SK-N-SH (cell line): Measurements from ENCODE around the gene CPLX1. TPM values are rescaled to one million over a fixed set of nuclear protein-coding genes. Genes with fewer than 3 reads are reported as not detected.

Experiments
- CTCF ChIA-PET: fragments of 300-600, 350-600 bp; formaldehyde crosslinking; extraction: SDS; loops from one replicate; lab custom pipeline; 2021; lab: Yijun Ruan, JAX
- POLR2A ChIA-PET: fragments of 350-600 bp; sonication (Branson Sonifier 250); formaldehyde crosslinking; extraction: SDS; loops from one replicate; lab custom pipeline; 2020; ENCODE audit warnings: antibody characterized with exemption, inconsistent platforms; lab: Yijun Ruan, JAX
- DNase-seq: peaks from one replicate; pipeline ENCODE4 v3.0.0; 2012
- H2AFZ ChIP-seq: fragments of 200-600 bp; sonication (generic); 2 replicates; pipeline ENCODE4 v1.8.1; 2016; ENCODE audit warnings: antibody characterized with exemption, mild to moderate bottlenecking, low read depth
- H3F3A ChIP-seq: fragments of 200-600 bp; sonication (generic); replicated peaks from 2 replicates; pipeline ENCODE3; 2016; ENCODE audit warnings: antibody characterized with exemption, mild to moderate bottlenecking; ENCODE audit not compliant: insufficient read depth
- H3K27ac ChIP-seq, 2 experiments: fragments of 200-500 bp in 1 of 2; fragments of 200-600 bp in 1 of 2; sonication (Bioruptor generic) in 1 of 2; sonication (generic), shearing (Covaris generic) in 1 of 2; 2 replicates each; pipeline versions ENCODE4 v1.5.1 to v1.6.1; 2014 to 2016; ENCODE audit warnings: low read depth in 2 of 2, inconsistent platforms in 1 of 2, low read length in 1 of 2, mild to moderate bottlenecking in 1 of 2, mixed read lengths in 1 of 2
- H3K27me3 ChIP-seq: fragments of 200-600 bp; sonication (generic), shearing (Covaris generic); 2 replicates; pipeline ENCODE4 v1.6.1; 2016; ENCODE audit warnings: mixed run types; ENCODE audit not compliant: insufficient read depth
- H3K36me3 ChIP-seq, 2 experiments: fragments of 200-500 bp in 1 of 2; fragments of 200-600 bp in 1 of 2; sonication (Bioruptor generic) in 1 of 2; sonication (generic) in 1 of 2; replicated peaks in 1 of 2; 2 replicates each; pipeline versions ENCODE3 to v1.5.1; 2014 to 2016; ENCODE audit warnings: low read length in 1 of 2, mild to moderate bottlenecking in 1 of 2; ENCODE audit not compliant: insufficient read depth in 2 of 2, control insufficient read depth in 1 of 2
- H3K4me1 ChIP-seq, 2 experiments: fragments of 200-500 bp in 1 of 2; fragments of 200-600 bp in 1 of 2; sonication (Bioruptor generic) in 1 of 2; sonication (generic), shearing (Covaris generic) in 1 of 2; 2 replicates each; pipeline versions ENCODE4 v1.5.1 to v1.6.1; 2014 to 2016; ENCODE audit warnings: low read depth in 1 of 2, low read length in 1 of 2, mixed run types in 1 of 2; ENCODE audit not compliant: insufficient read depth in 2 of 2, control insufficient read depth in 1 of 2
- H3K4me2 ChIP-seq: fragments of 200-600 bp; sonication (generic), shearing (Covaris generic); 2 replicates; pipeline ENCODE4 v1.6.1; 2017; ENCODE audit warnings: mixed run types
- H3K4me3 ChIP-seq, 2 experiments: fragments of 200-500 bp in 1 of 2; fragments of 200-600 bp in 1 of 2; sonication (Bioruptor generic) in 1 of 2; sonication (generic), shearing (Covaris generic) in 1 of 2; 2 replicates each; pipeline versions ENCODE4 v1.5.1 to v1.8.1; 2014 to 2016; ENCODE audit warnings: low read depth in 2 of 2, inconsistent platforms in 1 of 2, low read length in 1 of 2, mild to moderate bottlenecking in 1 of 2, mixed read lengths in 1 of 2, moderate library complexity in 1 of 2
- H3K79me2 ChIP-seq: fragments of 200-600 bp; sonication (generic); 2 replicates; pipeline ENCODE4 v1.8.1; 2017; ENCODE audit warnings: mild to moderate bottlenecking; ENCODE audit not compliant: insufficient read depth
- H3K9ac ChIP-seq: fragments of 200-600 bp; sonication (generic); 2 replicates; pipeline ENCODE4 v1.6.1; 2017; ENCODE audit warnings: mixed run types
- H3K9me2 ChIP-seq: fragments of 200-600 bp; sonication (generic); 2 replicates; pipeline ENCODE4 v1.6.1; 2017; ENCODE audit warnings: mixed run types
- H3K9me3 ChIP-seq: fragments of 200-600 bp; sonication (generic); 2 replicates; pipeline ENCODE4 v1.6.1; 2017; ENCODE audit warnings: mixed run types, mild to moderate bottlenecking, moderate library complexity
- H4K20me1 ChIP-seq: fragments of 200-600 bp; sonication (generic); 2 replicates; pipeline ENCODE4 v1.6.1; 2017; ENCODE audit warnings: mild to moderate bottlenecking, mixed run types; ENCODE audit not compliant: insufficient read depth
- ELF1 ChIP-seq: IDR thresholded peaks from 2 replicates; pipeline ENCODE4 v1.4.0; 2012
- EP300 ChIP-seq, 2 experiments: IDR thresholded peaks; 2 replicates each; pipeline versions ENCODE4 v1.4.0 to v1.6.1; 2012; ENCODE audit warnings: borderline replicate concordance in 1 of 2, low read depth in 1 of 2, low read length in 1 of 2
- FOXM1 ChIP-seq: IDR thresholded peaks from 2 replicates; pipeline ENCODE4 v1.4.0; 2012; ENCODE audit warnings: low read depth, mild to moderate bottlenecking
- GABPA ChIP-seq: IDR thresholded peaks from 2 replicates; pipeline ENCODE4 v1.4.0; 2012; ENCODE audit warnings: low read depth, mild to moderate bottlenecking
- JUND ChIP-seq: IDR thresholded peaks from 2 replicates; pipeline ENCODE4 v1.4.0; 2012
- MXI1 ChIP-seq: IDR thresholded peaks from 2 replicates; pipeline ENCODE4 v1.6.1; 2012; ENCODE audit warnings: mild to moderate bottlenecking, low read depth, low read length, improper control_type of control experiment
- NFIC ChIP-seq: IDR thresholded peaks from 2 replicates; pipeline ENCODE4 v1.4.0; 2012; ENCODE audit warnings: borderline replicate concordance
- POLR2AphosphoS5 ChIP-seq: IDR thresholded peaks from 2 replicates; pipeline ENCODE4 v1.6.1; 2012; ENCODE audit warnings: low read depth, low read length
- RCOR1 ChIP-seq: fragments of 150-350 bp; IDR thresholded peaks from 2 replicates; pipeline ENCODE4 v1.6.1; 2017; ENCODE audit warnings: antibody characterized with exemption, low read length
- REST ChIP-seq: IDR thresholded peaks from 2 replicates; pipeline ENCODE4 v1.6.1; 2012; ENCODE audit warnings: mild to moderate bottlenecking, low read depth, low read length, moderate library complexity
- TCF12 ChIP-seq: IDR thresholded peaks from 2 replicates; pipeline ENCODE4 v1.4.0; 2012
- USF1 ChIP-seq: IDR thresholded peaks from 2 replicates; pipeline ENCODE4 v1.4.0; 2012; ENCODE audit warnings: low read depth, borderline replicate concordance
- WGBS: methylation state at CpG from one replicate; pipeline ENCODE4 v1.1.6; 2017; ENCODE audit warnings: low lambda C conversion rate; 5-methylcytosine and 5-hydroxymethylcytosine counted together
- polyA plus RNA-seq, 3 experiments: library from polyadenylated mRNA; depleted of rRNA; stranded (reverse); fragments of >200 nt; gene quantifications; 2 replicates each; pipeline ENCODE4 v1.2.3, GENCODE V29; 2012

The CPLX1 gene
- polyA plus RNA-seq, 1 of the 3 experiments (the other 2 are of a cell fraction): 0.56 TPM

GRCh38 chr4:869776-870175, 43.8 kb upstream of the CPLX1 start (continued):
- TF ChIP-seq REST: no peak
- TF ChIP-seq GABPA: no peak
- TF ChIP-seq RCOR1: no peak
- TF ChIP-seq TCF12: no peak
- TF ChIP-seq FOXM1: no peak
- no peak for TF ChIP-seq POLR2AphosphoS5

GRCh38 chr4:868421-868820, 42.5 kb upstream of the CPLX1 start:
- Histone ChIP-seq H4K20me1 (no peaks in the 10 kb centered on the region), H3K9me2 (no peaks in the 10 kb centered on the region), H3K4me1 (no peaks in the 10 kb centered on the region), H3K4me3 (no peak overlapping the region), H3K36me3 (peaks cover 5 to 46% of the 10 kb centered on the region in 2 experiments), H3K27me3 (no peaks in the 10 kb centered on the region), H3F3A (peaks cover 6% of the 10 kb centered on the region), H3K27ac (no peak overlapping the region), H2AFZ (no peak overlapping the region), H3K79me2 (no peaks in the 10 kb centered on the region), H3K4me2 (no peak overlapping the region), H3K9me3 (no peaks in the 10 kb centered on the region), H3K9ac (no peak overlapping the region)
- TF ChIP-seq JUND: no peak
- TF ChIP-seq MXI1: no peak
- TF ChIP-seq ELF1: no peak
- TF ChIP-seq NFIC: no peak
- no peak for TF ChIP-seq EP300 (IDR thresholded peaks at IDR 0.05; ENCODE audit: borderline replicate concordance in 1 of 2, low read depth in 1 of 2, low read length in 1 of 2)
- WGBS: no CpG with 5 or more reads among the region's 21 CpGs
- CTCF ChIA-PET: no interaction called here
- POLR2A ChIA-PET: no interaction called here
- no peak for DNase-seq

- no peaks in the 10 kb centered on the region for H3K79me2 ChIP-seq
- no peaks in the 10 kb centered on the region for H3K4me1 ChIP-seq
- WGBS: 97% methylated on average over 18 of the region's 26 CpGs
These were observed 41.8 kb upstream of the CPLX1 start for GRCh38 chr4:867526-868250.

More at GRCh38 chr4:867526-868250, 41.8 kb upstream of the CPLX1 start:
- Histone ChIP-seq H3K9me3 (no peaks in the 10 kb centered on the region), H3K27me3 (no peaks in the 10 kb centered on the region), H3K9me2 (no peaks in the 10 kb centered on the region), H3F3A (peaks cover 6% of the 10 kb centered on the region), H3K4me2 (no peak overlapping the region), H3K4me3 (no peak overlapping the region), H3K27ac (no peak overlapping the region), H3K9ac (no peak overlapping the region), H2AFZ (no peak overlapping the region)
- no peak for DNase-seq
- POLR2A ChIA-PET: no interaction called here
- TF ChIP-seq NFIC (no peak), USF1 (no peak), FOXM1 (no peak)
- TF ChIP-seq, all 33 proteins: peak for 0
- CTCF ChIA-PET: no interaction called here
- no peaks in the 10 kb centered on the region for H4K20me1 ChIP-seq
- peaks cover 11 to 45% of the 10 kb centered on the region in 2 experiments for H3K36me3 ChIP-seq
